HEK293T (cell line): Measurements from ENCODE around the gene IRF2BP2.

Experiments used
- CTBP1 ChIP-seq: fragments of 450-650 bp; IDR thresholded peaks from 2 replicates; pipeline ENCODE4 v1.6.1; 2016; ENCODE audit warnings: borderline replicate concordance
- FOXA1 ChIP-seq: fragments of 450-650 bp; IDR thresholded peaks from 2 replicates; pipeline ENCODE4 v1.6.1; 2016; ENCODE audit warnings: mild to moderate bottlenecking
- NFRKB ChIP-seq: fragments of 450-650 bp; IDR thresholded peaks from 2 replicates; pipeline ENCODE4 v1.6.1; 2016; ENCODE audit warnings: mild to moderate bottlenecking, moderate library complexity
- SP1 ChIP-seq: fragments of 450-650 bp; IDR thresholded peaks from 2 replicates; pipeline ENCODE4 v1.6.1; 2017
- TARDBP ChIP-seq: fragments of 450-650 bp; IDR thresholded peaks from 2 replicates; pipeline ENCODE4 v1.6.1; 2016
- TF ChIP-seq, protein P1 (sequence below): fragments of 450-650 bp; IDR thresholded peaks from 2 replicates; pipeline ENCODE4 v1.6.1; 2016

DNA sequence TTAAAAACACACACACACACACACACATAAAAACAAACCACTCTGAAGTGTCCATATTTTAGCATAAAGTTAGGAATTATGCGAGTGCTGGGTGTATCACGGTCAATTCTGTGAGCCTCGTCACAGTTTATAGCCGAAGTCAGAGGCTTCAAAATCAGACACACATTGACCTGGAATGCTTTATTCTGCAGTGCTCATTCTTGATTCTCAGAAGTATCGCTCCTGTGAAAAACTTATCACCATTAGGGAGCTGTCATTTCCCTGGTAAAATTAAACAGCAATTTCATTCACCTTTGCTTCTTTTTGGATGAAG is 8.7 kb upstream of the IRF2BP2 start:
- TF ChIP-seq CTBP1 (no peak), SP1 (no peak), TARDBP (no peak), NFRKB (no peak), FOXA1 (no peak)
- TF ChIP-seq, protein P1, sequence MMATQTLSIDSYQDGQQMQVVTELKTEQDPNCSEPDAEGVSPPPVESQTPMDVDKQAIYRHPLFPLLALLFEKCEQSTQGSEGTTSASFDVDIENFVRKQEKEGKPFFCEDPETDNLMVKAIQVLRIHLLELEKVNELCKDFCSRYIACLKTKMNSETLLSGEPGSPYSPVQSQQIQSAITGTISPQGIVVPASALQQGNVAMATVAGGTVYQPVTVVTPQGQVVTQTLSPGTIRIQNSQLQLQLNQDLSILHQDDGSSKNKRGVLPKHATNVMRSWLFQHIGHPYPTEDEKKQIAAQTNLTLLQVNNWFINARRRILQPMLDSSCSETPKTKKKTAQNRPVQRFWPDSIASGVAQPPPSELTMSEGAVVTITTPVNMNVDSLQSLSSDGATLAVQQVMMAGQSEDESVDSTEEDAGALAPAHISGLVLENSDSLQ, result no peak
